OCI-LY7 (cell line): ENCODE data around the gene RPL10.

ENCODE experiments used
- CTCF ChIP-seq: fragments of 200-600 bp; sonication (generic); conservative IDR thresholded peaks from 2 replicates; pipeline ENCODE4 v1.5.1; 2014; ENCODE audit warnings: mild to moderate bottlenecking, antibody characterized with exemption, low read length, moderate library complexity, mixed read lengths
- EZH2phosphoT487 ChIP-seq: fragments of 200-600 bp; sonication (generic); IDR thresholded peaks from 2 replicates; pipeline ENCODE4 v1.6.1; 2018; ENCODE audit warnings: low read depth, borderline replicate concordance, mild to moderate bottlenecking, mixed run types, antibody characterized with exemption, low read length, moderate library complexity, mixed read lengths

DNA sequence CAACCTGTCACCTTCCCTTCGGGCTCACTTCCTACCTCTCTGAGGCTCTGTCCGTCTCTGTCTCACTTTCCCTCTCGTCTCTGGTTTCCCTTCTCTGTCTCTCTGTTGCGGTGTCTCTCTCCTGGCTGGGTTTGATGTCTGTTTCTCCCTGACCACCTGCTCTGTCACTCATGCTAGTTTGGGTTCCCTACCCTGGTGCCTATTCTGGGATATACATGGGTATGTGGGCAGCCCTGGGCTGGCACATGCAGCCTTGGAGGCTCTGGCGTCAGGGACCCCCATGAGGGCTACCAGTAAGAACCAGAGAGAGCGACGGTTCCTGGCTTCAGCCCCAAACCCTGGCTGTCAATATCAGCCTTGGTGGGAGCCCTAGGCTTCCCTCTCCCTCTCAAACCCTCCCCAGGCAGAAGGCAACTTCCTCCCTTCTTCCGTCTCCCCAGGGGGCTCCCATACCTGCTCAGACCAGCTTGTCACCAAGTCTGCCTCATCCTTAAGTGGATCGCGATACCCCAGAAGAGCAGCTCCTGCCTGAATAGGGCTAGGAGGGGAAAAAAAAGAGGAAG is 10.6 kb downstream of the RPL10 start:
- TF ChIP-seq CTCF: no peak
- TF ChIP-seq EZH2phosphoT487: no peak
